Measurements from ENCODE around the gene WHRN. TPM values are rescaled to one million over a fixed set of nuclear protein-coding genes. Genes with fewer than 3 reads are reported as not detected.
A peak's percentile ranks its signal among the peaks of the same experiment; 100 is the strongest.

Gene WHRN
- total RNA-seq, 4 donors from 2014 or later, result 5.4 to 23.6 (median 8.5) TPM

GRCh38 chr9:114507726-114508125 lies 2.5 kb upstream of the WHRN start:
- no peak for DNase-seq
- Histone ChIP-seq H3K4me1 (peaks cover 5 to 21% (median 16%) of the 10 kb centered on the region in 4 donors), H3K4me3 (no peak overlapping the region), H3K36me3 (no peaks in the 10 kb centered on the region), H3K27me3 (peaks cover 4% of the 10 kb centered on the region), H3K27ac (no peak overlapping the region), H3K9me3 (no peaks in the 10 kb centered on the region)
- TF ChIP-seq EP300 (IDR thresholded peaks at IDR 0.05; ENCODE audit: low read depth), result no peak
- TF ChIP-seq CTCF (IDR thresholded peaks at IDR 0.05), result peak in 4 of 5 experiments; percentile 25 to 42 (median 28)
- in situ Hi-C loops (cut with MboI; ENCODE audit: low pct_ligation_motif_present in 1 of 4, low pct_unique_long_range_greater_than_20kb in 1 of 4, low sequenced_read_pairs in 3 of 4) (loop anchor here in 1 of 4 donors (10.0 kb wide), 1 partner anchor 103 kb away; no protein-coding TSS in a partner anchor), intact Hi-C loops (cut with DNase I; ENCODE audit: low total_unique reads) (loop anchor here (10.0 kb wide), 1 partner anchor 77 kb away; the partner anchor contains the start of gene ATP6V1G1)
- 10% methylated on average over 3 of the region's 3 CpGs for WGBS, 2 donors (ENCODE audit: low coverage in 1 of 2)

GRCh38 chr9:114506082-114506390 lies 763 bp upstream of the WHRN start:
- Histone ChIP-seq H3K9me3 (no peaks in the 10 kb centered on the region), H3K27me3 (peaks cover 4% of the 10 kb centered on the region), H3K27ac (peak overlapping the region; percentile 74 to 89 (median 82)), H3K4me1 (peaks cover 5 to 27% (median 19%) of the 10 kb centered on the region in 4 donors), H3K36me3 (no peaks in the 10 kb centered on the region), H3K4me3 (peak overlapping the region in 3 of 4 donors; percentile 59 to 73 (median 70))
- intact Hi-C loops (cut with DNase I; ENCODE audit: low total_unique reads) (loop anchor here (10.0 kb wide), 1 partner anchor 79 kb away; the partner anchor contains the start of gene ATP6V1G1), in situ Hi-C loops (cut with MboI; ENCODE audit: low pct_ligation_motif_present in 1 of 4, low pct_unique_long_range_greater_than_20kb in 1 of 4, low sequenced_read_pairs in 3 of 4) (loop anchor here in 1 of 4 donors (10.0 kb wide), 1 partner anchor 101 kb away; no protein-coding TSS in a partner anchor)
- WGBS, 2 donors (ENCODE audit: low coverage in 1 of 2), result 38 to 45% methylated on average over 3 to 7 of the region's 7 CpGs
- no peak for DNase-seq
- TF ChIP-seq EP300 (IDR thresholded peaks at IDR 0.05; ENCODE audit: low read depth), result no peak
- TF ChIP-seq CTCF (IDR thresholded peaks at IDR 0.05), result no peak
- no peak for TF ChIP-seq POLR2A (IDR thresholded peaks at IDR 0.05)
- no peak for TF ChIP-seq POLR2AphosphoS5 (IDR thresholded peaks at IDR 0.05)

GRCh38 chr9:114504341-114505186 lies 709 bp downstream of the WHRN start:
- H3K9me3 ChIP-seq, result no peaks in the 10 kb centered on the region
- peak overlapping the region; percentile 59 to 73 (median 72) for H3K4me3 ChIP-seq
- peak overlapping the region; percentile 74 to 89 (median 82) for H3K27ac ChIP-seq
- peak; percentile 14 to 42 (median 36) for TF ChIP-seq CTCF (IDR thresholded peaks at IDR 0.05)
- TF ChIP-seq EP300 (IDR thresholded peaks at IDR 0.05; ENCODE audit: low read depth), result no peak
- TF ChIP-seq POLR2A (IDR thresholded peaks at IDR 0.05), result no peak
- peaks cover 5 to 27% (median 19%) of the 10 kb centered on the region in 4 donors for H3K4me1 ChIP-seq
- intact Hi-C loops (cut with DNase I; ENCODE audit: low total_unique reads), result loop anchor here (10.0 kb wide), 1 partner anchor 80 kb away; the partner anchor contains the start of gene ATP6V1G1
- peaks cover 4% of the 10 kb centered on the region for H3K27me3 ChIP-seq
- in situ Hi-C loops (cut with MboI; ENCODE audit: low pct_ligation_motif_present in 1 of 4, low pct_unique_long_range_greater_than_20kb in 1 of 4, low sequenced_read_pairs in 3 of 4), result loop anchor here in 1 of 4 donors (10.0 kb wide), 1 partner anchor 100 kb away; no protein-coding TSS in a partner anchor
- H3K36me3 ChIP-seq, result no peaks in the 10 kb centered on the region
- 36% methylated on average over 94 of the region's 101 CpGs; no CpG with 5 or more reads in 1 of the 2 donors for WGBS, 2 donors (ENCODE audit: low coverage in 1 of 2)
- DNase-seq, result peak; percentile 44

Measured in transverse colon (tissue), 4 donors.